Keratinocyte (primary cell): ENCODE measurements around the gene B4GALT7. TPM values are rescaled to one million over a fixed set of nuclear protein-coding genes. Genes with fewer than 3 reads are reported as not detected.

Source experiments
- DNase-seq: peaks from one replicate; pipeline ENCODE4 v3.0.0-alpha.2; 2011; ENCODE audit warnings: low read depth, missing footprints, low spot score
- FAIRE-seq: peaks from 2 replicates; lab custom pipeline; 2011; peaks lifted over from hg19 to GRCh38; lab: Jason Lieb, UNC
- H2AFZ ChIP-seq: 2 replicates; pipeline ENCODE4 v1.6.0; 2012; ENCODE audit warnings: low read length, control low read depth, inconsistent platforms; ENCODE audit not compliant: control insufficient read depth
- H3K27ac ChIP-seq: 2 replicates; pipeline ENCODE4 v1.5.1; 2011; ENCODE audit warnings: low read length; ENCODE audit not compliant: control insufficient read depth, insufficient read depth
- H3K27me3 ChIP-seq: 3 replicates; pipeline ENCODE4 v1.6.0; 2011; ENCODE audit warnings: low read length; ENCODE audit not compliant: control insufficient read depth, insufficient read depth; ENCODE audit errors: extremely low read depth
- H3K36me3 ChIP-seq, 2 experiments: 2 replicates in 1 of 2; 3 replicates in 1 of 2; pipeline ENCODE4 v1.5.1; 2011; ENCODE audit warnings: low read length in 2 of 2, mild to moderate bottlenecking in 1 of 2; ENCODE audit not compliant: control insufficient read depth in 2 of 2, insufficient read depth in 2 of 2; ENCODE audit errors: extremely low read depth in 1 of 2
- H3K4me1 ChIP-seq: 3 replicates; pipeline ENCODE4 v1.5.1; 2011; ENCODE audit warnings: low read length; ENCODE audit not compliant: control insufficient read depth, insufficient read depth; ENCODE audit errors: extremely low read depth
- H3K4me2 ChIP-seq: 3 replicates; pipeline ENCODE4 v1.6.0; 2011; ENCODE audit warnings: low read depth, low read length; ENCODE audit not compliant: control insufficient read depth, insufficient read depth; ENCODE audit errors: extremely low read depth
- H3K4me3 ChIP-seq, 3 experiments: fragments of 200-600 bp in 1 of 3; sonication (generic) in 1 of 3; 2 replicates in 2 of 3; 3 replicates in 1 of 3; pipeline ENCODE4 v1.5.1; 2011 to 2016; ENCODE audit warnings: low read length in 3 of 3, mild to moderate bottlenecking in 3 of 3, control low read depth in 2 of 3, inconsistent platforms in 1 of 3, low read depth in 1 of 3, mixed read lengths in 1 of 3, mixed run types in 1 of 3, moderate library complexity in 1 of 3; ENCODE audit not compliant: control insufficient read depth in 2 of 3, insufficient read depth in 2 of 3; ENCODE audit errors: extremely low read depth in 1 of 3
- H3K79me2 ChIP-seq: 2 replicates; pipeline ENCODE4 v1.6.0; 2012; ENCODE audit warnings: low read length; ENCODE audit not compliant: control insufficient read depth, insufficient read depth
- H3K9ac ChIP-seq: 3 replicates; pipeline ENCODE4 v1.6.0; 2011; ENCODE audit warnings: low read length; ENCODE audit not compliant: control insufficient read depth, insufficient read depth; ENCODE audit errors: extremely low read depth
- H3K9me1 ChIP-seq: 3 replicates; pipeline ENCODE4 v1.6.0; 2011; ENCODE audit warnings: low read length; ENCODE audit not compliant: control insufficient read depth, insufficient read depth; ENCODE audit errors: extremely low read depth
- H3K9me3 ChIP-seq: 2 replicates; pipeline ENCODE4 v1.5.1; 2012; ENCODE audit warnings: low read depth, low read length; ENCODE audit not compliant: control insufficient read depth
- H4K20me1 ChIP-seq: 3 replicates; pipeline ENCODE4 v1.6.0; 2011; ENCODE audit warnings: low read length; ENCODE audit not compliant: control insufficient read depth, insufficient read depth; ENCODE audit errors: extremely low read depth
- CTCF ChIP-seq, 3 experiments: IDR thresholded peaks in 1 of 3; conservative IDR thresholded peaks in 1 of 3; optimal IDR thresholded peaks in 1 of 3; 2 replicates in 2 of 3; 3 replicates in 1 of 3; pipeline versions ENCODE3 to v1.5.1; 2011; ENCODE audit warnings: low read length in 3 of 3, mild to moderate bottlenecking in 3 of 3, moderate library complexity in 2 of 3, control low read depth in 1 of 3, inconsistent platforms in 1 of 3; ENCODE audit not compliant: insufficient read depth in 2 of 3; ENCODE audit errors: extremely low read depth in 1 of 3
- EZH2 ChIP-seq: IDR thresholded peaks from one replicate; pipeline ENCODE4 v1.6.1; 2012; ENCODE audit warnings: inconsistent platforms, mild to moderate bottlenecking, low read length, moderate library complexity
- dilution Hi-C: fragments of 300-500 bp; cut with MboI; formaldehyde crosslinking; loops from one replicate; pipeline ENCODE4 v1.7.0; 2020; ENCODE audit warnings: low sequenced_read_pairs; ENCODE audit not compliant: extremely low pct_ligation_motif_present
- polyA plus RNA-seq, 5 experiments: library from polyadenylated mRNA; depleted of rRNA in 3 of 5; stranded (reverse) in 3 of 5; stranded (forward) in 1 of 5; unstranded in 1 of 5; fragments of >200 nt; gene quantifications; 1 replicate in 1 of 5; 2 replicates in 3 of 5; 3 replicates in 1 of 5; pipeline versions ENCODE4 v1.2.1 to v1.2.3, GENCODE V29; 2011 to 2012; ENCODE audit warnings: missing spikeins in 2 of 5, low read depth in 1 of 5, low replicate concordance in 1 of 5

The B4GALT7 gene
- polyA plus RNA-seq, 1 donor (not counting 4 experiments of a cell fraction or from before 2014, with no cell fraction given): 15.7 TPM

- H3K4me3 ChIP-seq: no peak overlapping the region
- peaks cover 6% of the 10 kb centered on the region for H3K4me1 ChIP-seq
- no peak overlapping the region for H2AFZ ChIP-seq
- H3K9me3 ChIP-seq: no peaks in the 10 kb centered on the region
- H3K36me3 ChIP-seq: peaks cover 36% of the 10 kb centered on the region in 2 experiments
- no peak overlapping the region for H3K4me2 ChIP-seq
- no peak for FAIRE-seq
- no peaks in the 10 kb centered on the region for H4K20me1 ChIP-seq
- no peak for TF ChIP-seq EZH2
- no peaks in the 10 kb centered on the region for H3K27me3 ChIP-seq
- no peak overlapping the region for H3K9ac ChIP-seq
- no peaks in the 10 kb centered on the region for H3K9me1 ChIP-seq
- DNase-seq: no peak
- dilution Hi-C loops: no loop called here
- no peak overlapping the region for H3K27ac ChIP-seq
- H3K79me2 ChIP-seq: peaks cover 27% of the 10 kb centered on the region
These were observed 5.9 kb upstream of the B4GALT7 start for GRCh38 chr5:177594071-177594470.

- Histone ChIP-seq H3K79me2 (peaks cover 27% of the 10 kb centered on the region), H3K27ac (no peak overlapping the region), H3K9ac (no peak overlapping the region), H3K4me2 (no peak overlapping the region), H2AFZ (no peak overlapping the region), H3K9me1 (no peaks in the 10 kb centered on the region), H3K36me3 (peaks cover 36% of the 10 kb centered on the region in 2 experiments), H4K20me1 (no peaks in the 10 kb centered on the region), H3K27me3 (no peaks in the 10 kb centered on the region), H3K9me3 (no peaks in the 10 kb centered on the region), H3K4me3 (no peak overlapping the region), H3K4me1 (peaks cover 6% of the 10 kb centered on the region)
- no peak for TF ChIP-seq CTCF (optimal IDR thresholded peaks at IDR 0.05 in 1 of 3, IDR thresholded peaks at IDR 0.05 in 1 of 3, conservative IDR thresholded peaks at IDR 0.05 in 1 of 3; ENCODE audit: extremely low read depth in 1 of 3, insufficient read depth in 2 of 3, low read length in 3 of 3)
- no peak for TF ChIP-seq EZH2
- FAIRE-seq: no peak
- no peak for DNase-seq
- dilution Hi-C loops: no loop called here
These were observed 4.8 kb upstream of the B4GALT7 start for GRCh38 chr5:177595026-177595585.
